ENCODE data around the gene CFAP65. TPM values are rescaled to one million over a fixed set of nuclear protein-coding genes. Genes with fewer than 3 reads are reported as not detected.

The CFAP65 gene
- total and polyA plus RNA-seq, 2 of the 13 experiments (the other 11 are each of a cell fraction or from before 2014, with no cell fraction given), result 0.05 TPM; not detected in 1

DNA sequence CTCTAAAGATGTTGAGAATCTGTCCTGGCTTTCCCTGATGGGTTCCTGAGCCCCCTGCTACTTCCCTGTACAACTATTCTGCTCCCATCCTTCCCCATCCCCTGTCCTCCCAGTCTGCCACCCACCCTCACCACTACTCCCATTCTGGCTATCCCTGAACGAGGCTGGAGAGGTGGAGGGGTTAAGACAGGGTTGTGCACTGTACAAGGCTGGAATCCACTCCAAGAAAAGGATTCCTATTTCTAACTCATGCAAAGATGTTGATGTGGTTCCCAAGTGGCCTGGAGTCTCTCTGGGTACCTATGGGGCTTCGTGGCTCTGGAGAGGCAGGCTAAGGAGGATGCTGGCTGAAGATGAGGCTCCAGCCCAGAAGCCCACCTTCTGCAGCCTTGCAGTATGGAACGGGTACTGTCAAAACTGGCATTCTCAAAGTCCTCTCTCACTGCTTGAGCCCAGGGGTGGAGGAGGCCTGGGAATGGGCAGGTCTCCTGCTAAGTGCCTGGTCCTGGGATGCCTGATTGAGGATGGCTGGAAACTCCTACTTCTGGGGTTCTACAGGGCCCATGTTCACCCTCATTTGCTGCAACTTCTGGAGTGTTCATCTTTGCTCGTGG is 55.1 kb downstream of the CFAP65 start (continued):
- TF ChIP-seq SRSF4 (IDR thresholded peaks at IDR 0.05; ENCODE audit: low read depth, low read length, poor library complexity, severe bottlenecking), result no peak
- no peak for TF ChIP-seq SALL2 (CRISPR knock-in tag; IDR thresholded peaks at IDR 0.05)
- TF ChIP-seq ZNF781 (CRISPR knock-in tag; IDR thresholded peaks at IDR 0.05; ENCODE audit: borderline replicate concordance, not compliant biosample characterization), result no peak
- no peak for TF ChIP-seq RARA (CRISPR knock-in tag; IDR thresholded peaks at IDR 0.05)
- TF ChIP-seq, protein P1, sequence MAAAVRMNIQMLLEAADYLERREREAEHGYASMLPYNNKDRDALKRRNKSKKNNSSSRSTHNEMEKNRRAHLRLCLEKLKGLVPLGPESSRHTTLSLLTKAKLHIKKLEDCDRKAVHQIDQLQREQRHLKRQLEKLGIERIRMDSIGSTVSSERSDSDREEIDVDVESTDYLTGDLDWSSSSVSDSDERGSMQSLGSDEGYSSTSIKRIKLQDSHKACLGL (CRISPR knock-in tag; IDR thresholded peaks at IDR 0.05), result no peak
- TF ChIP-seq SIN3B (IDR thresholded peaks at IDR 0.05; ENCODE audit: low read length), result no peak
- no peak for TF ChIP-seq STAT5B (CRISPR knock-in tag; IDR thresholded peaks at IDR 0.05)
- TF ChIP-seq ATM (IDR thresholded peaks at IDR 0.05; ENCODE audit: borderline replicate concordance), result no peak

DNA sequence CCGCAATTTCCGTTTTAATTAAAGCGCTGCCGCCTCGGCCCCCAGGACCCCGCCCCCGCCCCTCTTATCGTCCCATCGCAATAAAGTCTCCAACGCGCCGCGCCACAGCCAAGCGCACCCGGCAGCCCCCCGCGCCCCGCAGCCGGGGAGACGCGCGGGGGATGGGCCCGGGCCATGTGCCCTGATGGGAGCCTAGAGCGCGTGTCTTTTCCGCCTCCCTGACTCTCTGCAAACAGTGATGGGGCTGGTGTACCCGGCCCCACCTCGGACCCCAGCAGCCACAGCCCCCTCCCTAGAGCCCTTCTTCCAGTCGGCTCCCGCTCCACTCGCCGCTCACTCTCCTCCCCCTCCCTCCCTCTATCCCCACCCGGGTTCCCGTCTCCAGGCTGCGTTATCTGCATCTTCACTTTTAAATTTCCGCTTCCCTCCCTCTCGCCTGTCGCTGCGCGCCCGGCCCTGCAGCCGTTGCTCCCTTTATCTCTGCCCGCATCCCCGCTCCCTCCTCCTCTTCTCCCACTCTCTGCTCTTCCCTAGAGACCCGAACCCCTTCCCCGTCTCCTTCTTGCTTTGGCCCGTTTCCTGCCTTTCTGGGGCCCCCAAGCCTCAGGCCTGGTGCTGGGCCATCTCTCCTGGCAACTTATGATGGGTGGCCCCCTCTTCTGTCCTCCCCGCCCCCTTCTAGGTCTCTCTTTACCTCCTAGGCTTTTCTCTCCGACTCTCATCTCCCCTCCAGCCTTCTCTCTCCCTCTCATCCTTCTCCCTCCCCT is 55.8 kb downstream of the CFAP65 start:
- 22% methylated on average over 40 of the region's 49 CpGs for WGBS (ENCODE audit: low lambda C conversion rate)
- H3K36me3 ChIP-seq (replicated peaks in 1 of 2; ENCODE audit: control insufficient read depth in 1 of 2, insufficient read depth in 2 of 2, low read length in 2 of 2), result no peaks in the 10 kb centered on the region
- ChIA-PET POLR2A (no interaction called here), CTCF (ENCODE audit: low intra/inter-chr PET ratio, low total read pairs) (no interaction called here)
- intact Hi-C loops (cut with micrococcal nuclease; ENCODE audit: unreplicated experiment), result loop anchor here (10.0 kb wide), 1 partner anchor 121 kb away; no protein-coding TSS in a partner anchor
- H3K9me3 ChIP-seq (ENCODE audit: low read length), result no peaks in the 10 kb centered on the region
- no peak overlapping the region for H2AFZ ChIP-seq (ENCODE audit: low read length)
- H3K4me1 ChIP-seq (ENCODE audit: insufficient read depth, low read length), result peaks cover 11% of the 10 kb centered on the region; the same call in 1 of the 2 replicates
- no peak for DNase-seq (ENCODE audit: low spot score)
- H4K20me1 ChIP-seq (ENCODE audit: insufficient read depth, low read length), result peaks cover 10% of the 10 kb centered on the region; the same call in 1 of the 2 replicates
- H3K27me3 ChIP-seq (ENCODE audit: control insufficient read depth in 1 of 2, insufficient read depth in 2 of 2, low read length in 2 of 2), result peaks cover 42 to 92% of the 10 kb centered on the region in 2 experiments
- no peak overlapping the region for H3K4me2 ChIP-seq (ENCODE audit: low read depth, low read length)
- in situ Hi-C loops (cut with HindIII; ENCODE audit: extremely low pct_ligation_motif_present, low pct_unique_long_range_greater_than_20kb), result no loop called here
- BruUV-seq (replicated peaks), result no TSS peak
- TF ChIP-seq EZH2 (conservative IDR thresholded peaks at IDR 0.05; ENCODE audit: low read depth, low read length) (peak; percentile 64; the same call in 1 of the 2 replicates), ZKSCAN8 (CRISPR knock-in tag; IDR thresholded peaks at IDR 0.05; ENCODE audit: borderline replicate concordance) (no peak), ZFP90 (CRISPR knock-in tag; IDR thresholded peaks at IDR 0.05; ENCODE audit: borderline replicate concordance) (no peak)
- H3K4me3 ChIP-seq (replicated peaks in 1 of 3; ENCODE audit: insufficient read depth in 1 of 3, low read depth in 2 of 3, low read length in 3 of 3), result no peak overlapping the region
- H3K79me2 ChIP-seq (ENCODE audit: insufficient read depth, low read length), result no peaks in the 10 kb centered on the region
- no peak for FAIRE-seq
- no peak overlapping the region for H3K27ac ChIP-seq (ENCODE audit: extremely low read length, insufficient read depth, low read length)
- ATAC-seq, result no peak
- no peak overlapping the region for H3K9ac ChIP-seq (ENCODE audit: insufficient read depth, low read depth, low read length)

All from HepG2 (cell line).